ENCODE data around the gene ZNF165.

DNA sequence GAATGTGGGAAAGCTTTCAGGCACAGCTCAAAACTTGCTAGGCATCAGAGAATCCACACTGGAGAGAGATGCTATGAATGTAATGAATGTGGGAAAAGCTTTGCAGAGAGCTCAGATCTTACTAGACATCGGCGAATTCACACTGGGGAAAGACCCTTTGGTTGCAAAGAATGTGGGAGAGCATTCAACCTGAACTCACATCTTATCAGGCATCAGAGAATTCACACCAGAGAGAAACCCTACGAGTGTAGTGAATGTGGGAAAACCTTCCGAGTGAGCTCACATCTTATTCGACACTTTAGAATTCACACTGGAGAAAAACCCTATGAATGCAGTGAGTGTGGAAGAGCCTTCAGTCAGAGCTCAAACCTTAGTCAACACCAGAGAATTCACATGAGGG lies 8.7 kb downstream of the ZNF165 start:
- TF ChIP-seq, protein P1, sequence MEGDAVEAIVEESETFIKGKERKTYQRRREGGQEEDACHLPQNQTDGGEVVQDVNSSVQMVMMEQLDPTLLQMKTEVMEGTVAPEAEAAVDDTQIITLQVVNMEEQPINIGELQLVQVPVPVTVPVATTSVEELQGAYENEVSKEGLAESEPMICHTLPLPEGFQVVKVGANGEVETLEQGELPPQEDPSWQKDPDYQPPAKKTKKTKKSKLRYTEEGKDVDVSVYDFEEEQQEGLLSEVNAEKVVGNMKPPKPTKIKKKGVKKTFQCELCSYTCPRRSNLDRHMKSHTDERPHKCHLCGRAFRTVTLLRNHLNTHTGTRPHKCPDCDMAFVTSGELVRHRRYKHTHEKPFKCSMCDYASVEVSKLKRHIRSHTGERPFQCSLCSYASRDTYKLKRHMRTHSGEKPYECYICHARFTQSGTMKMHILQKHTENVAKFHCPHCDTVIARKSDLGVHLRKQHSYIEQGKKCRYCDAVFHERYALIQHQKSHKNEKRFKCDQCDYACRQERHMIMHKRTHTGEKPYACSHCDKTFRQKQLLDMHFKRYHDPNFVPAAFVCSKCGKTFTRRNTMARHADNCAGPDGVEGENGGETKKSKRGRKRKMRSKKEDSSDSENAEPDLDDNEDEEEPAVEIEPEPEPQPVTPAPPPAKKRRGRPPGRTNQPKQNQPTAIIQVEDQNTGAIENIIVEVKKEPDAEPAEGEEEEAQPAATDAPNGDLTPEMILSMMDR (conservative IDR thresholded peaks at IDR 0.05; ENCODE audit: low read depth, low read length): no peak
- no peak for TF ChIP-seq EZH2 (IDR thresholded peaks at IDR 0.05; ENCODE audit: borderline replicate concordance, low read depth, low read length, poor library complexity, severe bottlenecking)
